Liver (tissue), 9 donors: ENCODE measurements around the gene TUBA4A. TPM values are rescaled to one million over a fixed set of nuclear protein-coding genes. Genes with fewer than 3 reads are reported as not detected.
A peak's percentile ranks its signal among the peaks of the same experiment; 100 is the strongest.

ENCODE experiments used
- DNase-seq: peaks from one replicate; pipeline ENCODE4 v3.0.0-alpha.2; 2017; ENCODE audit warnings: low spot score
- H3K27ac ChIP-seq, 2 donors: one replicate each; pipeline ENCODE4 v1.7.0; 2013; ENCODE audit warnings: inconsistent platforms in 2 of 2, low read length in 2 of 2, control low read depth in 1 of 2, low read depth in 1 of 2, mild to moderate bottlenecking in 1 of 2
- H3K27me3 ChIP-seq, 4 donors: one replicate each; pipeline versions ENCODE4 v1.6.1 to v1.7.0; 2013; ENCODE audit warnings: low read length in 3 of 4, inconsistent platforms in 1 of 4, mild to moderate bottlenecking in 1 of 4, moderate library complexity in 1 of 4; ENCODE audit not compliant: control insufficient read depth in 4 of 4, insufficient read depth in 4 of 4
- H3K36me3 ChIP-seq, 4 donors: one replicate each; pipeline versions ENCODE4 v1.6.1 to v1.7.0; 2013; ENCODE audit warnings: low read length in 3 of 4, mild to moderate bottlenecking in 3 of 4, low read depth in 1 of 4, moderate library complexity in 1 of 4; ENCODE audit not compliant: control insufficient read depth in 4 of 4, insufficient read depth in 3 of 4
- H3K4me1 ChIP-seq, 4 donors: one replicate each; pipeline versions ENCODE4 v1.6.1 to v1.7.0; 2013; ENCODE audit warnings: low read length in 3 of 4, mild to moderate bottlenecking in 3 of 4, moderate library complexity in 1 of 4; ENCODE audit not compliant: control insufficient read depth in 4 of 4, insufficient read depth in 4 of 4
- H3K4me3 ChIP-seq, 3 donors: one replicate each; pipeline versions ENCODE4 v1.6.1 to v1.7.0; 2013; ENCODE audit warnings: low read length in 3 of 3, control low read depth in 1 of 3, low read depth in 1 of 3, mild to moderate bottlenecking in 1 of 3
- H3K9ac ChIP-seq, 2 donors: one replicate each; pipeline ENCODE4 v1.7.0; 2013; ENCODE audit warnings: low read length in 2 of 2, mild to moderate bottlenecking in 2 of 2, moderate library complexity in 2 of 2, control low read depth in 1 of 2, low read depth in 1 of 2
- H3K9me3 ChIP-seq, 4 donors: one replicate each; pipeline versions ENCODE4 v1.6.1 to v1.7.0; 2013; ENCODE audit warnings: low read length in 3 of 4; ENCODE audit not compliant: control insufficient read depth in 4 of 4
- ATF3 ChIP-seq: IDR thresholded peaks from 2 replicates; pipeline ENCODE4 v1.6.1; 2016; ENCODE audit warnings: antibody characterized with exemption
- EGR1 ChIP-seq, 2 donors: IDR thresholded peaks; 2 replicates each; pipeline ENCODE4 v1.6.1; 2016 to 2018; ENCODE audit warnings: antibody characterized with exemption in 2 of 2, low read depth in 2 of 2
- FOXA1 ChIP-seq: IDR thresholded peaks from 2 replicates; pipeline ENCODE4 v1.6.1; 2016; ENCODE audit warnings: antibody characterized with exemption
- FOXA2 ChIP-seq: IDR thresholded peaks from 2 replicates; pipeline ENCODE4 v1.6.1; 2016; ENCODE audit warnings: antibody characterized with exemption
- GABPA ChIP-seq, 2 donors: IDR thresholded peaks in 1 of 2; conservative IDR thresholded peaks in 1 of 2; 2 replicates each; pipeline ENCODE4 v1.6.1; 2016; ENCODE audit warnings: antibody characterized with exemption in 2 of 2, mild to moderate bottlenecking in 1 of 2, moderate library complexity in 1 of 2
- HNF4A ChIP-seq, 2 donors: conservative IDR thresholded peaks; 2 replicates each; pipeline ENCODE4 v1.6.1; 2016; ENCODE audit warnings: antibody characterized with exemption in 2 of 2, mild to moderate bottlenecking in 2 of 2
- HNF4G ChIP-seq: IDR thresholded peaks from 2 replicates; pipeline ENCODE4 v1.6.1; 2016; ENCODE audit warnings: antibody characterized with exemption
- JUND ChIP-seq, 2 donors: IDR thresholded peaks; 2 replicates each; pipeline ENCODE4 v1.6.1; 2016; ENCODE audit warnings: antibody characterized with exemption in 2 of 2
- NR2F2 ChIP-seq: IDR thresholded peaks from 2 replicates; pipeline ENCODE4 v1.6.1; 2016; ENCODE audit warnings: antibody characterized with exemption
- REST ChIP-seq: IDR thresholded peaks from 2 replicates; pipeline ENCODE4 v1.6.1; 2016; ENCODE audit warnings: antibody characterized with exemption, mild to moderate bottlenecking
- RXRA ChIP-seq, 2 donors: IDR thresholded peaks; 2 replicates each; pipeline ENCODE4 v1.6.1; 2017 to 2018; ENCODE audit warnings: antibody characterized with exemption in 2 of 2, mild to moderate bottlenecking in 1 of 2
- YY1 ChIP-seq: IDR thresholded peaks from 2 replicates; pipeline ENCODE4 v1.6.1; 2016; ENCODE audit warnings: antibody characterized with exemption, mild to moderate bottlenecking
- WGBS: extraction: QIAGEN DNeasy Blood & Tissue Kit; methylation state at CpG from one replicate; pipeline ENCODE4 v1.1.7; 2013; 5-methylcytosine and 5-hydroxymethylcytosine counted together
- polyA plus RNA-seq, 2 donors: library from polyadenylated mRNA; stranded (reverse) in 1 of 2; unstranded in 1 of 2; fragments of 200-250 nt in 1 of 2; fragments of >200 nt in 1 of 2; fragmentation: Nextera tagmentation in 1 of 2; extraction: Ambion mirVana in 1 of 2; gene quantifications; one replicate each; pipeline versions ENCODE4 v1.2.1 to v1.2.3, GENCODE V29; 2013 to 2015
- total RNA-seq, 2 donors: library from RNA; depleted of rRNA; stranded (reverse); fragments of >200 nt; gene quantifications; one replicate each; pipeline ENCODE4 v1.2.3, GENCODE V29; 2014
- TF ChIP-seq, protein P1 (sequence below): fragments of 150-350 bp; IDR thresholded peaks from 2 replicates; pipeline ENCODE4 v1.5.1; 2017; ENCODE audit warnings: improper control_type of control experiment, low read depth, low read length; ENCODE audit not compliant: missing input control
- TF ChIP-seq, protein P2 (sequence below): IDR thresholded peaks from 2 replicates; pipeline ENCODE4 v1.6.1; 2016; ENCODE audit warnings: antibody characterized with exemption
- TF ChIP-seq, protein P3 (sequence below): IDR thresholded peaks from 2 replicates; pipeline ENCODE4 v1.6.1; 2016; ENCODE audit warnings: antibody characterized with exemption
- donor health status: healthy.
- donor health status: healthy.
- donor health status: healthy.
- donor health status: healthy.
- donor health status: healthy.

TUBA4A gene
- total and polyA plus RNA-seq, 4 donors, result 16.2 to 63.1 (median 31.6) TPM

- H3K4me1 ChIP-seq, result peaks cover 12 to 33% (median 22%) of the 10 kb centered on the region in 4 donors
- DNase-seq, result no peak
- H3K36me3 ChIP-seq, result peaks cover 0 to 3% (median 0%) of the 10 kb centered on the region in 4 donors
- peak overlapping the region; percentile 65 to 79 for H3K27ac ChIP-seq
- 23% methylated on average over 12 of the region's 12 CpGs for WGBS
- peak overlapping the region; percentile 51 to 65 for H3K9ac ChIP-seq
- H3K4me3 ChIP-seq, result peak overlapping the region; percentile 63 to 86 (median 64)
- H3K9me3 ChIP-seq, result no peaks in the 10 kb centered on the region
- H3K27me3 ChIP-seq, result no peaks in the 10 kb centered on the region
- TF ChIP-seq, protein P1, sequence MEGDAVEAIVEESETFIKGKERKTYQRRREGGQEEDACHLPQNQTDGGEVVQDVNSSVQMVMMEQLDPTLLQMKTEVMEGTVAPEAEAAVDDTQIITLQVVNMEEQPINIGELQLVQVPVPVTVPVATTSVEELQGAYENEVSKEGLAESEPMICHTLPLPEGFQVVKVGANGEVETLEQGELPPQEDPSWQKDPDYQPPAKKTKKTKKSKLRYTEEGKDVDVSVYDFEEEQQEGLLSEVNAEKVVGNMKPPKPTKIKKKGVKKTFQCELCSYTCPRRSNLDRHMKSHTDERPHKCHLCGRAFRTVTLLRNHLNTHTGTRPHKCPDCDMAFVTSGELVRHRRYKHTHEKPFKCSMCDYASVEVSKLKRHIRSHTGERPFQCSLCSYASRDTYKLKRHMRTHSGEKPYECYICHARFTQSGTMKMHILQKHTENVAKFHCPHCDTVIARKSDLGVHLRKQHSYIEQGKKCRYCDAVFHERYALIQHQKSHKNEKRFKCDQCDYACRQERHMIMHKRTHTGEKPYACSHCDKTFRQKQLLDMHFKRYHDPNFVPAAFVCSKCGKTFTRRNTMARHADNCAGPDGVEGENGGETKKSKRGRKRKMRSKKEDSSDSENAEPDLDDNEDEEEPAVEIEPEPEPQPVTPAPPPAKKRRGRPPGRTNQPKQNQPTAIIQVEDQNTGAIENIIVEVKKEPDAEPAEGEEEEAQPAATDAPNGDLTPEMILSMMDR, result no peak
- TF ChIP-seq GABPA (IDR thresholded peaks at IDR 0.05 in 1 of 2, conservative IDR thresholded peaks at IDR 0.05 in 1 of 2) (no peak), FOXA1 (no peak), REST (no peak), RXRA (IDR thresholded peaks at IDR 0.05) (no peak), JUND (IDR thresholded peaks at IDR 0.05) (no peak), FOXA2 (no peak), EGR1 (IDR thresholded peaks at IDR 0.05; ENCODE audit: low read depth in 2 of 2) (no peak), YY1 (no peak), NR2F2 (no peak), ATF3 (no peak), HNF4A (conservative IDR thresholded peaks at IDR 0.05) (no peak), HNF4G (no peak)
- TF ChIP-seq, protein P2, sequence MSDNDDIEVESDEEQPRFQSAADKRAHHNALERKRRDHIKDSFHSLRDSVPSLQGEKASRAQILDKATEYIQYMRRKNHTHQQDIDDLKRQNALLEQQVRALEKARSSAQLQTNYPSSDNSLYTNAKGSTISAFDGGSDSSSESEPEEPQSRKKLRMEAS, result no peak
- TF ChIP-seq, protein P3, sequence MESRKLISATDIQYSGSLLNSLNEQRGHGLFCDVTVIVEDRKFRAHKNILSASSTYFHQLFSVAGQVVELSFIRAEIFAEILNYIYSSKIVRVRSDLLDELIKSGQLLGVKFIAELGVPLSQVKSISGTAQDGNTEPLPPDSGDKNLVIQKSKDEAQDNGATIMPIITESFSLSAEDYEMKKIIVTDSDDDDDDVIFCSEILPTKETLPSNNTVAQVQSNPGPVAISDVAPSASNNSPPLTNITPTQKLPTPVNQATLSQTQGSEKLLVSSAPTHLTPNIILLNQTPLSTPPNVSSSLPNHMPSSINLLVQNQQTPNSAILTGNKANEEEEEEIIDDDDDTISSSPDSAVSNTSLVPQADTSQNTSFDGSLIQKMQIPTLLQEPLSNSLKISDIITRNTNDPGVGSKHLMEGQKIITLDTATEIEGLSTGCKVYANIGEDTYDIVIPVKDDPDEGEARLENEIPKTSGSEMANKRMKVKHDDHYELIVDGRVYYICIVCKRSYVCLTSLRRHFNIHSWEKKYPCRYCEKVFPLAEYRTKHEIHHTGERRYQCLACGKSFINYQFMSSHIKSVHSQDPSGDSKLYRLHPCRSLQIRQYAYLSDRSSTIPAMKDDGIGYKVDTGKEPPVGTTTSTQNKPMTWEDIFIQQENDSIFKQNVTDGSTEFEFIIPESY, result no peak
These were observed 978 bp upstream of the TUBA4A start for GRCh38 chr2:219254590-219255201.
